Peyer's patch (tissue), 4 donors: ENCODE measurements around the gene RABL3. TPM values are rescaled to one million over a fixed set of nuclear protein-coding genes. Genes with fewer than 3 reads are reported as not detected.

Experiments
- DNase-seq, 3 donors: peaks; one replicate each; pipeline ENCODE4 v3.0.0-alpha.2; 2017 to 2019
- H3K27ac ChIP-seq, 4 donors: fragments of 200-600 bp; sonication (generic); one replicate each; pipeline ENCODE4 v1.5.1; 2016 to 2019
- H3K27me3 ChIP-seq, 2 donors: fragments of 200-600 bp; sonication (generic); one replicate each; pipeline ENCODE4 v1.5.1; 2019
- H3K36me3 ChIP-seq, 3 donors: fragments of 200-600 bp; sonication (generic); one replicate each; pipeline ENCODE4 v1.5.1; 2016 to 2019
- H3K4me1 ChIP-seq, 4 donors: fragments of 200-600 bp; sonication (generic); one replicate each; pipeline ENCODE4 v1.5.1; 2016 to 2019
- H3K4me3 ChIP-seq, 4 donors: fragments of 200-600 bp; sonication (generic); 1 replicate in 3 of 4; 2 replicates in 1 of 4; pipeline ENCODE4 v1.5.1; 2016 to 2019; ENCODE audit warnings: mild to moderate bottlenecking in 1 of 4
- H3K9me3 ChIP-seq, 4 donors: fragments of 200-600 bp; sonication (generic); one replicate each; pipeline ENCODE4 v1.5.1; 2016 to 2019; ENCODE audit warnings: mild to moderate bottlenecking in 1 of 4
- POLR2A ChIP-seq, 2 donors: fragments of 450-650 bp; IDR thresholded peaks; one replicate each; pipeline ENCODE4 v1.5.1; 2017; ENCODE audit warnings: antibody characterized with exemption in 2 of 2, mild to moderate bottlenecking in 2 of 2, moderate library complexity in 2 of 2
- total RNA-seq, 4 donors: library from RNA; depleted of rRNA; stranded (reverse); fragments of >200 nt; gene quantifications; one replicate each; pipeline ENCODE4 v1.1.0, GENCODE V29; 2016
- TF ChIP-seq, protein P1 (sequence below), 6 experiments: fragments of 450-650 bp in 4 of 6; fragments of 200-600 bp in 2 of 6; sonication (generic) in 1 of 6; IDR thresholded peaks; one replicate each; pipeline ENCODE4 v1.5.1; 2017 to 2019; ENCODE audit warnings: antibody characterized with exemption in 6 of 6, mild to moderate bottlenecking in 3 of 6, moderate library complexity in 1 of 6

RABL3 gene
- total RNA-seq, 4 donors from 2014 or later, result 11.4 to 35.5 (median 14.9) TPM

DNA sequence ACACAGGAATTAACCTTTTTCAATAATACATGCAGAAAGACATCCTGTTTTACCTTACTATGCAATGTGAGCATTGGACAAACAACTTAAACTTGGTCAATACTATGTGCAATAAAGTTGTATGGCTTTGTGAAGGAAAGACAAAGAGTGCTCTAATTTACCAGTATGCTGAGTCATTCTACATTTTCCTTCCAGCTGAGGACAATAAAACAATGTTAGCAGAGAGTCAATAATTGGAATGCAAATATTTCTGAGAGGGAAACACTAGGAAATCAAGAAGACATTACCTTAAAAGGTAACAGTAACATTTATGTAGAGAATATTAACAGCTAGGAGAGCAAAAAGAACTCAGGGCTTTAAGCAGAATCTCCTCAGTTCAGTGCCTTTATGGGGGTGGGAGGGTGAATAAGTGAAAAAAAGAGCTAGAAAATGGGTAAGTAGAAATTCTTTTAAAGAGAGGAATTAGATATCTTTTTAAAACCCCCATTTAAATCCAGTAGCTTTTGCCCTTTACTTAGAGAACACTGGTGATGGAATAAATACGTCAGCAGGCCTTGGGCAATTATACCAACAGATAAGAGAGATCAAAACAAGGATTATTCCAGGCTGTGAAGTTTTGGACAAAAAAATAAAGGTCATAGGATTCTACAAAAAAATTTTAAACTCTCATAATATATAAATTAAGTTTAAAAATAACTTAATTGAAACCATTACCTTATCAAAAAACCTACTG is 48.7 kb downstream of the RABL3 start:
- no peak for DNase-seq
- no peak overlapping the region for H3K4me3 ChIP-seq

DNA sequence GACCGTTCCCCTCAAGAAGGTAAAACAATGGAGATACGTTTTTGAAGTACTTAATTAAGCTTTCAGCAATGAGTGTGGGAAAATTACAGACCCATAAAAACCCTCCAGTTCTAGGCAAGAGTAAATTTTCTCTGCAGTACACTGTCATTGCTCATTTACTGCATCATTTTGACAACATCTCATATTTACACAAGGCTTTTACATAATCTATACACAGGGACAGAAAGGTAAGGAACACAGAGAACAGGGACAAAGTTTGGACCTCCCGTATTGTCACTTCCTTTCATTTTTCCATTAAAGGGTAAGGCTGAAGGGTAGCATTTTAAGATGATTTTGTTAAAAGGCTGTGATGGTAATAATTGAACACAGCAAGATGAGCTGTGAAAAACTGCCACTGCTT is 52.9 kb downstream of the RABL3 start:
- TF ChIP-seq, protein P1, sequence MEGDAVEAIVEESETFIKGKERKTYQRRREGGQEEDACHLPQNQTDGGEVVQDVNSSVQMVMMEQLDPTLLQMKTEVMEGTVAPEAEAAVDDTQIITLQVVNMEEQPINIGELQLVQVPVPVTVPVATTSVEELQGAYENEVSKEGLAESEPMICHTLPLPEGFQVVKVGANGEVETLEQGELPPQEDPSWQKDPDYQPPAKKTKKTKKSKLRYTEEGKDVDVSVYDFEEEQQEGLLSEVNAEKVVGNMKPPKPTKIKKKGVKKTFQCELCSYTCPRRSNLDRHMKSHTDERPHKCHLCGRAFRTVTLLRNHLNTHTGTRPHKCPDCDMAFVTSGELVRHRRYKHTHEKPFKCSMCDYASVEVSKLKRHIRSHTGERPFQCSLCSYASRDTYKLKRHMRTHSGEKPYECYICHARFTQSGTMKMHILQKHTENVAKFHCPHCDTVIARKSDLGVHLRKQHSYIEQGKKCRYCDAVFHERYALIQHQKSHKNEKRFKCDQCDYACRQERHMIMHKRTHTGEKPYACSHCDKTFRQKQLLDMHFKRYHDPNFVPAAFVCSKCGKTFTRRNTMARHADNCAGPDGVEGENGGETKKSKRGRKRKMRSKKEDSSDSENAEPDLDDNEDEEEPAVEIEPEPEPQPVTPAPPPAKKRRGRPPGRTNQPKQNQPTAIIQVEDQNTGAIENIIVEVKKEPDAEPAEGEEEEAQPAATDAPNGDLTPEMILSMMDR (IDR thresholded peaks at IDR 0.05), result no peak
- TF ChIP-seq POLR2A (IDR thresholded peaks at IDR 0.05), result no peak
- H3K4me3 ChIP-seq, result no peak overlapping the region
- H3K4me1 ChIP-seq, result no peaks in the 10 kb centered on the region
- no peak overlapping the region for H3K27ac ChIP-seq
- DNase-seq, result no peak
- peaks cover 0 to 15% (median 0%) of the 10 kb centered on the region in 3 donors for H3K36me3 ChIP-seq
- H3K9me3 ChIP-seq, result no peaks in the 10 kb centered on the region
- no peaks in the 10 kb centered on the region for H3K27me3 ChIP-seq

More for the DNA sequence above, 48.7 kb downstream of the RABL3 start:
- H3K27ac ChIP-seq, result no peak overlapping the region
- H3K9me3 ChIP-seq, result no peaks in the 10 kb centered on the region
- no peak for TF ChIP-seq POLR2A (IDR thresholded peaks at IDR 0.05)
- TF ChIP-seq, protein P1 (IDR thresholded peaks at IDR 0.05), result no peak
- H3K36me3 ChIP-seq, result peaks cover 0 to 22% (median 0%) of the 10 kb centered on the region in 3 donors
- H3K4me1 ChIP-seq, result no peaks in the 10 kb centered on the region
- no peaks in the 10 kb centered on the region for H3K27me3 ChIP-seq

DNA sequence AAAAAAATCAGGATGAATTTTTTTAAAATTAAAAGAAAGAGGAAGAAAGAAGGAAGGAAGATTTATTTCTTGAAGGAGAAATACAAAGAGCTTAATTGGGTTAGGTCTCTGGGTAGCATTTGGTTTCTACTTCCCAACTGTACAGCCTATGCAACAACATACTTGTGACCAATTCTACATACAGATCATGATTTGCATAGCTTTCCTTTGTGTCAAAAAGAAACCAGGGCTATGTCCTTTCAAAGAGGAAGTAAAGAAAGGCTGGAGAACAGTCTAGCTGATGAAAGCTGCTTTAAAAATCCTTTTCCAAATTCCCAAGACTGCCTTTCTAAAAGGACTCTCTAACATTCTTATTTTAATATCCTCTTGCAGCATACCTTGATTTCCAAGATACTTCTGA is 54.2 kb downstream of the RABL3 start:
- H3K36me3 ChIP-seq, result peaks cover 0 to 15% (median 0%) of the 10 kb centered on the region in 3 donors
- no peak for TF ChIP-seq POLR2A (IDR thresholded peaks at IDR 0.05)
- H3K4me3 ChIP-seq, result no peak overlapping the region
- no peak for DNase-seq
- peak overlapping the region in 1 of 4 donors; percentile 33 for H3K27ac ChIP-seq
- H3K4me1 ChIP-seq, result peaks cover 0 to 3% (median 0%) of the 10 kb centered on the region in 4 donors
- H3K9me3 ChIP-seq, result no peaks in the 10 kb centered on the region
- no peaks in the 10 kb centered on the region for H3K27me3 ChIP-seq

DNA sequence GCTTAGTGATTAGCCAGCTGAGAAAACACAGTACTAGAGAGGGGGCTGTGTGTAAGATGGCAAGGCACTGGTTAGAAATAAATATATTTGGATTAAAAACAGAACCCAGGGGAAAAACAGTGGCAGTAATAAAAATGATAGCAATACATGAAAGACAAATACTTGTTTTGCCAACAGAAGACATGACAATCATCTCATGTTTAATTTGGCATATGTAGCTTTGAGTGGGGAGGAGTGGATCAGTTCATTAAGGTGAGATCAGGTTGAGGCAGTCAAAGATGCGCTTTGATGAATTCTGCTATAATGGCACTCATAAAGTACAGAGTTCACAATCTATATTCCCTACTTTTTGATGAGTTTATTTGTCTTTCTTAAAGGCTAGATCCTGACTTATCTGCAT is 56.9 kb downstream of the RABL3 start:
- no peak for TF ChIP-seq POLR2A (IDR thresholded peaks at IDR 0.05)
- no peak overlapping the region for H3K4me3 ChIP-seq

DNA sequence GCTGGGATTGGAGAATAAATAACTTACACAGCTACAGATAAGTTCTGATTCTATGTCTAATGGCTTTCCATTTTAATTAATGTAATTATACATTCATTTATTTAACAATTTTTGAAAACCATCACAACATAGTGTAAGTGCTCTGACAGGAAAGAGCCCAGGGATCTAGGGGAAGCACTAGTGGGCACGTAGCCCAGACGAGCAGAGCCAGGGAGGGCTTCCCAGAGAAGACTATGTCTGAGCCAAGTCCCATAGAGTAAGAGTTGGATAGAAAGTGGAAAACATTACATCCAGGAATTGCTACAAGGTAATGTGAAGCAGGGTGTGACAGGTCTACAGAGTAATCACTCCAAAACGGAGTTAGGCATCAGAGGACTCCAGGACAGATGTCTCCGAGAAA is 57.4 kb downstream of the RABL3 start:
- TF ChIP-seq, protein P1 (IDR thresholded peaks at IDR 0.05), result no peak
- no peak for TF ChIP-seq POLR2A (IDR thresholded peaks at IDR 0.05)
- no peak for DNase-seq
- Histone ChIP-seq H3K4me1 (peaks cover 0 to 18% (median 0%) of the 10 kb centered on the region in 4 donors), H3K36me3 (peaks cover 0 to 15% (median 0%) of the 10 kb centered on the region in 3 donors), H3K27me3 (no peaks in the 10 kb centered on the region), H3K4me3 (no peak overlapping the region), H3K27ac (no peak overlapping the region), H3K9me3 (no peaks in the 10 kb centered on the region)

More for the DNA sequence above, 56.9 kb downstream of the RABL3 start:
- no peak for DNase-seq
- H3K27ac ChIP-seq, result no peak overlapping the region
- H3K27me3 ChIP-seq, result no peaks in the 10 kb centered on the region
- peaks cover 0 to 16% (median 0%) of the 10 kb centered on the region in 4 donors for H3K4me1 ChIP-seq
- no peaks in the 10 kb centered on the region for H3K9me3 ChIP-seq
- H3K36me3 ChIP-seq, result peaks cover 0 to 15% (median 0%) of the 10 kb centered on the region in 3 donors

DNA sequence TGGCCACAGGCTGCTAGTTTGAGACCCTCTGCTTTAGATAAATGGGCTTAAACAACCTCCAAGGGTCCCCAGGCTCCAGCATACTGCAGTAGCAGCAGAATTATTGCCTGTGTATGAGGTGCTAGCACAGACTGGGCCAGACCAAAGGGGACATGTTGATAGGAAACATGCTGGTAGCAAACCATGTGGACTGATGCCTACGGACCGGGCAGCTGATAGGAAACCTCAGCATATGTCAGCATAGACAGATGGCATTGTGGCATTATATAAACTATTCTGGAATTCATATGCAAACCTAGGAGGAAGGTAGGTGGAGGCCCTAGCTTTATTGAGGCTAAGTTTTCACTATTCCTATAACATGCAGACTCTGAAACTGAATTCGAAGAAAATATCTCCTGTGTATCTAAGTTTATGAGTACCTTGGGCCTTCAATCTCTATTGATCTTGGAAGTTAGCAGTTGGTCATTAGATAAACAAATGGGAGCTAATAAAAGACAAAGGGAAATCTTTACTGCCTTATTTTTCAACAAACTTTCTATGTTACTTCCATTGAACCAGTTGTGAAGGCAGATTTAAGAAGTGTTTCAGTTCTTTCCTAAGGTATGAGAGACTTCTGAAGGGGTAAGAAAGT is 58.5 kb downstream of the RABL3 start:
- Histone ChIP-seq H3K4me3 (no peak overlapping the region), H3K27me3 (no peaks in the 10 kb centered on the region), H3K27ac (no peak overlapping the region), H3K9me3 (no peaks in the 10 kb centered on the region), H3K4me1 (peaks cover 0 to 25% (median 0%) of the 10 kb centered on the region in 4 donors), H3K36me3 (peaks cover 0 to 6% (median 0%) of the 10 kb centered on the region in 3 donors)
- DNase-seq, result no peak
- no peak for TF ChIP-seq POLR2A (IDR thresholded peaks at IDR 0.05)
- TF ChIP-seq, protein P1 (IDR thresholded peaks at IDR 0.05), result no peak
